NK-92 (cell line): ENCODE data around the gene EYA2.

Experiments used
- DNase-seq: peaks from one replicate; lab custom pipeline; 2025; ENCODE audit not compliant: unreplicated experiment; lab: John Stamatoyannopoulos, UW

The EYA2 gene

DNA sequence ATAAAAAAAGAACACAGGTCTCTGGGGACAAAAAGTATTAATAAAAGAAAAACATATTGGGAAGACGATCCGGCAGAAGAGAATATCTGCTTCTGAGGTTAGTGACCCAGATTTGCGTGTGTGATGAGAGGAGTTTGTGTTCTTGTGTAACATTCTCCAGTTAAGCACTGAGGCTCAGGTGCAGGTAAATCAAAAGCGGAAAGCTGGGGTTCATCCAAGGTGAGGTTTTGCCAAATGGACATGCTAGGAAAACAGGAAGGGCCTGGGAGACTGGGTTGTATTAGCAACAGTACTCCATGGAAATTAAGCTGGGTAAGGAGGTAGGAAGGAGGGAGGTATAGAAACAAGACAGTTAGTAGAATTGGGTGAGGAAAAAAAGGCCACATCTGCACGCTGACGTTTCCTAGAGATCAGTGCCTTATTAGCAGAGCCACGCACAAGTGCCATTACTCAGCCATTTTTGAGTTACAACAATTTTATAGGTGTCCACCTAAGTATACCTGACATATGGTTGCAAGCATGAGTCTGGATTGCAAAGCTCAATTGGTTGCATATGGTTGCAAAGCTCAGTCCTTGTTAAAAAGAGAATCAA lies 322.3 kb downstream of the EYA2 start:
- no peak for DNase-seq

DNA sequence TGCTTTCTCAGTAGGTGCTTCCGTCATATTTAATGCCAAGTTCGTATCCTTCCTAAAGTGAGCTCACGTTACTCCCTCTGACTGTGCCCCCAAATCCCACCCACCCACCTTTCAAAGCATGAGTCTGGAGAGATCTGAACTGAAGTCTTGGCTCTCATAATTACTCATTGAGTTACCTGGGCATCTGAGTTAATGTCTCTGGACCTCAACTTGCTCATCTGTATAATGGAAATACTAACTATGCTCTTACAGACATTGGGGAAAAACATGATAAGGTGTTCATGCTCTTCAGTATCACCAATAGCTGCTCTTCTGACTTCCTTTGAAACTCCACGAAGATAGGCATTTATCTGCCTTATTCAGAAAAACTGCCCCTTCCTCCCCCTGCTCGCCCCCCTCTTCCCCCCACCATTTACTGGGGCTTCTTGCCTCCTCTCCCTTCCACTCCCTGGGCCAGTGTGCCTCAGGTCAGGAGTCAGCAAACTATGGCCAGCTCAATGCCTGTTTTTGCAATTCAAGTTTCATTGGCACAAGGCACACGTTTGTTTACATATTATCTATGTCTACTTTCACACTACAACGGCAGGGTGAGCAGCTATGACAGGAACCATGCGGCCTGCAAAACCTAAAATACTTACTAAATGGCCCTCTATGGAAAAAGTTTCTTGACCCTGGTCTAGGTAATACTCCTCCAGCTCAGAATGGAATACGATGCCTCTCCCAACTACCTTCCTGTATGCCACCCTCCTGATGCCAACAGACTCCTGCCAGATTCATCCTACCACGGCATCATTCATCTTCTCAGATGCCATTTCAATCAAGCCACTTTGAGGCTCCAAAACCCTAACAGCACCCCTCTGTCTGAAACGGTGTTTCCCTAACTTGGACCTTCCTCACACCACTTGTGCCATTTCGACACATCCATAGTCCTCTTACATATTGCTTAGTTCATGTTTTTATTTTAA lies 323.1 kb downstream of the EYA2 start:
- DNase-seq, result no peak

DNA sequence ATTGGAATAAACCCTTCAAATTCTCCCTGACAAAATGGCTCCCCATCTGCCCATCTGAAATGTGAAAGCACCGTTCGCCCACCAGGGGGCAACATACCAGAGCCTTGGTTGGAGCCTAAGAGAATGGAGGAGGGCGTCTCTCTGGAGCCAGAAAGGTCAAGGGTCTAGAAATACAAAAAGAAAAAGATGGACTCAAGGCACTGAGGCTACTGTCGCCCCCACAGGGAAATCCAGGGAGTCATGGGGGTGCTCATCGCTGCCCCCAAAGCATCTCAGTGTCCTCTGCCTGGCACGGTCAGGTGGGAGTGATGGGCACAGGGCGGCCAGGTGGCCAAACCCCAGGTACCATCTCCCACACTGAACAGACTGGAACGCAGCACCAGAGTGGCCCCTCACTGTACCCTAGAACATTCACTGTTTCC lies 325.5 kb downstream of the EYA2 start:
- no peak for DNase-seq

DNA sequence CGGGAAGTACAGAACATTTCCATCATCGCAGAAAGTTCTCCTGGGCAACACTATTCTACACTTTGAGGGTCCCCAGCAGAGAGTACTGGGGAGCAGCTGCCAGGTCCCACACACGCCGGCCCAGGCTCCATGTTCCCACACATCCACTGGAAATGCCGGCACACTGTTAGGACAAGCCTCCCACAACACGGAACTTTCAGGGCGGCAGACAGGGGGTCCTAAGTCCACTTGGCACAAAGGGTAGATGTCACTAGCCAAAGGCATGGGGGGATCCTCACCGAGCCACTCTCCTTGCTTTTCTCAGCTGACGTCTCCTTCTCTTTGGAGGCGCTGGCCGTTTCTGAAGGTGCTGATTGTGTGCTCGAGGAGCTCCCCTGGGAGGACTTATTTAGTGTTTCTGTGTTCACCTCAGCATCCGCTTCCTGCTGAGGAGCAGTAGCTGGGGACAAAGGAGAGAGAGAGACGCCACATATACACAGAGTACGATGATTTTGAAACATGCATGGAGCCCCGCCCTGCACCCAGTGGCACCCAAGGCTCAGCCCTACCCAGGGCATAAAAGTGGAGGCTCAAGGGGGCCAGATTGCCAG lies 326.5 kb downstream of the EYA2 start:
- no peak for DNase-seq

DNA sequence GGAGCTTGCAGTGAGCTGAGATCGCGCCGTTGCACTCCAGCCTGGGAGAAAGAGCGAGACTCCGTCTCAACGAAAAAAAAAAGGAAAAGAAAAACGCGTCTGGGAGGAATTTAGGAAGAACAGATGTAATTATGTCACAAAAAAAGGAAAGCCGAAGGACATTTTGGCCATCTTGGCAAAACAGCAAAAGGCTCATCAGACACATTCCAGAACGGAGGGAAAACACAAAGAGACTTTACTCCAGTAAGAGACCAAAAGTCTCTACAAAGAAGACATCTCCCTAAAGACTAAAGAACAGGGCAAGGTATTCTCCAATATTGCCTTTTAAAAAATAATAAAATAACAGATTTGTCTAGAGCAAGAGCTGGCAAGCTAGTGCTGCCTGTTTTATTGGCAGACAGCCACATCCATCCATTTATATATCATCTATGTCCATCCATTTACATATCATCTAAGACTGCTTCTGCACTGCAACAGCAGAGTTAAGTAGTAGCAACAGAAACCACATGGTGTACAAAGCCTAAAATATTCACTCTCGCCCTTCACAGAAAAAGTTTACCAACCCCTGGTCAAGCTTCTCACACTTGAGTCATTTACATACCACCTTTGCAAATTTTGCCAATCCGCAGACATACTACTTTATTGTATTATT lies 328.0 kb downstream of the EYA2 start:
- no peak for DNase-seq

DNA sequence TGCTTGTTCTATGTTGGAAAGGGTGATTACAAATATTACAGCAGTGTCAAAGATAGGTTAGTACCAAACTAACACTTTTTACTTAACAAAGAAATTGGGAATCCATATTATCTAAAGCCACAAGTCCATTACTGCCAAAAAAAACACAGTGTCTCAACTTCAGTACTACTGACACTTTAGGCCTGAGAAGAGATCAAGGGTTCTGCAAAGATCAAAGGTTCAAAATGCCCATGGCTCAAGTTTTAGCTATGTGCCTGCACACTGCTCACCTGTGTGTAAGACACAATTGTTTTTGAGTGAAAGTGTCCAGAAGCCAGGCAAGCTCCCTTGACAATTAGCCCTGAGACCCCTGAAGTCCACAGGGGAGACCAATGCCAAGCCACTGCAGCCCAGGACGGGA lies 329.3 kb downstream of the EYA2 start:
- no peak for DNase-seq

DNA sequence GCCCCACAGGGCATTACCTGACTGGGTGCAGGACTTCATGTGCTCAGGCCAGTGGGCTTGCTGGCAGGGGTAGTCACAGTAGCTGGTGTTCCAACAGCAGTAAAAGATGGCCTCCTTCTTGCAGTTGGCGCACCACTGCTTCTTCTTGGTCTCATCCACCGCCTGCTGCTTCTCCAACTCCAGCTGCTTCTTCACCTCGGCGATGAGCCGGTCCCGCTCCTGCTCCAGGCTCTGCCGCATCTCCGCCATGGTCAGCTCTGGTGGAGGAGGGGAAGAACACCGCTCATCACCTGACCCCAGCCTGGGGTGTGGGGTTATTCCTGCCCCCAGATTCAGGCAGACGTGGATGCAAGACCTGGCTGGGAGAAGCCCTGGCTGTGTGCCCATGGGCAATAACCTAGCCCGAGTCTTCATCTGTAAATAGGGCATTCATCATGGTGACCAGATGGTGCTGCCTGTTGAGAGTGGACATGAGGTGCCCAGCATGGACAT lies 329.7 kb downstream of the EYA2 start:
- no peak for DNase-seq

DNA sequence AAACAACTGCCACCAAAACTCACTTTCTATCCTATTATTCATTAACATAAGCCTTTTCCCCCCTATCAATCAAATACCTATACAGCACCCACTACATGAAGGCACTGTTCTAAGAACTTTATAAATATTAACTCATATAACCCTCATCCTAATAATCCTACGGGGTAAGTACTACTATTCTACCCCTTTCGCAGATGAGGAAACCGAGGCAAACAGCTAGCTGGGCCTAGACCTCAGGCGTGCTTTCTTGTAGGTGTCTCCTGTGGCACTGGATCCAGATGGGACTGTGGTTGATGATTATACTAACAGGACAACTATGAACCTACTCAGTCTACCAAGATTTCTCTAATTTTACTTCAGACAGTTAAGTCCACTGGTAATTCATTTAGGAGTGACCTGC lies 330.2 kb downstream of the EYA2 start:
- DNase-seq, result no peak

DNA sequence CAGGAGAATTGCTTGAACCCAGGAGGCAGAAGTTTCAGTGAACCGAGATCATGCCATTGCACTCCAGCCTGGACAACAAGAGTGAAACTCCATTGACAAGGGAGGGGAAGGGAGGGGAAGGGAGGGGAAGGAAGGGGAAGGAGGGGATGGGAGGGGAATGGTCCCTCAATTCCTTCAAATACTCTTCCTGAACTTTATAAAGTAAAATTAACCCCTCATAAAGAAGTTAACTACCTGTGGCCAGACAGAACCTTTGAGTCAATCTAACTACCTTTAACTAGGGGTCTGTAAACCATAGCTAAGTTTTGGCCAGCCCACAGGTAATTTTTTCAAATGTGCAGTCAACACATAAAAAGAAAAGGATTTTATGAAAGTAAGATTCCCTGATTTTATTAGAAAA lies 330.8 kb downstream of the EYA2 start:
- no peak for DNase-seq

DNA sequence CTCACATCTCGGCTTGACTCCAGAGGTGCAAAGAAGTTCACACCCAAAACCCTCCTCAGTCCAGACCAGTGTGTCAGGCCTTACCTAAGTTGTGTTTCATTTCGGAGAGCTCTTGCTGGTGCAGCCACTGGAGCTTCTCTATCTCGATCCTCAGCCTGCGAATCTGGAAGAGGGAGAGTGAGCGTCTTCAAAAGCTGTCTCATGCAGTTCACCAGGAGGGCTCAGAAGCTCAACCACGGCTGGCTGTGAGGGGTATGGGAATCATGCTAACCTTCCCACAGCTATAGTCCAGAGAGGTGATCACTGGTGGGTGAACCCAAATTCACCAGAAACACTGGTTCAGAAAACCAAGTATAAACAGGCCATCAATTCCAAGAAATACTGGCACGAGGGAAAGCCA lies 332.5 kb downstream of the EYA2 start:
- no peak for DNase-seq

DNA sequence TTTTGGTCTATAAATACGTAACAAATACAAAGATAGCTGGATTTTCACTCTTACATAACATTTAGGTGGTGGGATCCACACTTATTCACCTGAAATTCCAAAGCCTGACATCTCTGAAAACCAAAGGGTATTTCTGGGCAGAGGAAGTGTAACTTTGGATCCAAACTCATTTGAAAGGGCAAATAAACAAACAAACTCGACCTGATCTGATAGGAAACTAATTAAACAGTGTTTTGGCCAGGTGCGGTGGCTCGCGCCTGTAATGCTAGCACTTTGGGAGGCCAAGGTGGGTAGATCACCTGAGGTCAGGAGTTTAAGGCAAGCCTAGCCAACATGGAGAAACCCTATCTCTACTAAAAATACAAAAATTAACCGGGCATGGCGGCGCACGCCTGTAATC lies 332.9 kb downstream of the EYA2 start:
- no peak for DNase-seq

DNA sequence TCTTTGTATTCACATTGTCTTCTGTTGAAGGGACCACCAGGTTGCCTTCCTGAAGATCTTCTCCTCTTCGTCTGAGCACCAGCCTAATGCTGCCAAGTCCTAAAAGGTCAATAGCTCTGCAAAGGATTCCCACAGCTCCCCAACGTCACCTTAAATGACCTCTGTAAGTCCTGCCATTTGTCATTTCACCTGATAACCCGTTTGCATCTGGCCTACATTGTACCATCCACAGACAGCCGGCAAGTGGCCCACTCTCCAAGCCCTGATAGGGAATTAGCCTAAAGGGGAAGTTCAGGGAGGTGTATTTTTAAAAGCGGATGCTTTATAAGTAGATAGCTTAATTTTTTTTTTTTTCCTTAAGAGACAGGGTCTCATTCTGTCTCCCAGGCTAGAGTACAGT lies 334.0 kb downstream of the EYA2 start:
- no peak for DNase-seq

DNA sequence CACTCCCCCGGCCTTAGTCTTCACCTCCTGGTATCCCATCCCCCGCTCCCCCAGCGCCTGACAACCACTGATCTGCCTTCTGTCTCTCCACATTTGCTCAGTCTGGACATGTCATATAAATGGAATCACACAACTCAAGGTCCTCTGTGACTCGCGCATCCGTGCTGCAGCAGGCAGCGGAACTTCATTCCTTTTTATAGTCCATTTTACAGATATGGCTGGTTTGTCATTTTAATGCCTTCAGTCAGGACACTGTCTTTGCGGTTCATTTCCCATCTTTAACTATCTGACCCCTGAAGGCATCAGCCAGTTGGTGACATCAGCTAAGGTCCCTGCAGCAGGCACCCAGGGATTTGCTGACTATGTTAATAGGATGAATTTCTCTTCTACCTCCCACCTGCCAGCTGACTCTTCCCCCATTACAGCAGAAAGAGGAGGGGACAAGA lies 336.2 kb downstream of the EYA2 start:
- no peak for DNase-seq

DNA sequence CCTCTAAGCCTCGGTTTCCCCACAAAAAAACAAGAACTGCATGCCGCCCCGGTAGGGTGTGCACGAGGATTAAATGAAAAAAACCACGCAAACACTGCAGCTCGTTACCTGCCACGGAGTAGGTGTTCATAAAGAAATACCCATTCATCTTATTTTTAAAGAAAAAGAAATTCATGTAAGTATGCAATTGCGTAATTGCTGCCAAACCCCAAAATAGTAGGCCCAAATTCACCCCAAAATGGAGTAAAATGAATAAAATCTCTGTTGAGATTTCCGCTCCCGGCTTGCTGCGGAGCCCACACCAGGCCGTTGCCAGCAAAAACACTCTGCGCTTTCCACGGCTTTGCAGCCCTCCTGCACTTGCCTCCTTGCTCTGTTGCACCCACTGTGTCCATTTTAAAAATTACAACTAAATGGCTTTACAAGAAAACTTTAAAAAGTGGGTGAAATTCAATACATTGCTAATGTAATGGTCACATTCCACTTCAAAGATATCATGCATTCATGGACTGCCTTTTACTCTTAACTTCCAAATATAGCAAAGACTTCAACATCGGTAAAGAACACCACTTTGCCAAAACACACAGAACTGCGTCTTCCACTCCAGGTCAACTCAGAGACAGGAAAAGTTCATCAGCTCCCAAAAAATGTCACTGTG lies 336.9 kb downstream of the EYA2 start:
- no peak for DNase-seq

DNA sequence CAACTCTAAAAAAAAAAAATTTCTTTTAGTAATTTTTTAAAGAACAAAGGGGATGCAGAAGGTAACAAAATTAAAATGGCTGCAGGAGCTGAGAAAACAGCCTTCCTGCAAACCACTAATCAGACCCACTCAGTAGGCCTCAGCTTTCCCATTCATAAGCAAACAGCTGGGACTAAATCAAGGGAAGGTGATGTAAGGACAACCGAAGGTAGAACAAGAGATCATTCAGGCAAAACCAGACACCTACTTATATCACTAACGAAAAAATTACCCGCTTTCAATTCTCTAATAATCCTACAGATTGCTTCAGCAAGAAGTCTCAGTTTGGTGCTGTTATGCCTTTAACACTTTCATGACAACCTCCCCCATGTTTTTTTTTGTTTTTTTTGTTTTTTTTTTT lies 337.9 kb downstream of the EYA2 start:
- no peak for DNase-seq

DNA sequence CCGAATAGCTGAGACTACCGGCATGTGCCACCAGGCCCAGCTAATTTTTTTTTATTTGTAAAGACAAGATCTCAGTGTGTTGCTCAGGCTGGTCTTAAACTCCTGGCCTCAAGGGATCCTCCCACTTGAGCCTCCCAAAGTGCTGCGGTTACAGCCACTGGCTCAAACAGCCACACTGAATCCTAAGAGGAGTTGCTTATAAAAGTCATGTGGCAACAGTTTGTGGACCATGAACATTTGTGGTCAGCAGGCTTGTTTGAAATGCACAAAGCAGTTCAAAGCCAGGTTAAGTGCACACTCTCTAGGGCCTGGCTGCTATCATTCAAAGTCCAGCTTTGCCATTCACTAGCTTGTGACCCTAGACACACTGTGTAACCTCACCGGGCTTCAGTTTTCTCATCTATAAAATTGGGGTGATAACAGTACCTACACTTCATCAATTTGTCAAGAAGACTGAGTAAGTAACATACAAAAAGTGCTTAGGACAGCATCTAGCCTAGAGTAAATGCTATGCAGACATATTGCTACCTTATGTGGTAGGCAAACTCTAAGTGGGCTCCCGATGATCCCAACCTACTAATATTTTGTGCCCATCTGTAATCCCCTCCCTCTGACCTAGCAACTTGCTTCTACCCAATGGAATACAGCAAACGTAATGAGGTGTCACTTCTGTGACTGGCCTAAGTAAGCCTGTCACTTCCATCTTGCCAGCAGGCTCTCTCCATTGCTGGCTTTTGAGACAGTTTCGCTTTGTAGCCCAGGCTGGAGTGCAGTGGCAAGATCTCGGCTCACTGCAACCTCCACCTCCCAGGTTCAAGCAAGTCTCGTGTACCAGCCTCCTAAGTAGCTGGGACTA lies 338.9 kb downstream of the EYA2 start:
- no peak for DNase-seq

DNA sequence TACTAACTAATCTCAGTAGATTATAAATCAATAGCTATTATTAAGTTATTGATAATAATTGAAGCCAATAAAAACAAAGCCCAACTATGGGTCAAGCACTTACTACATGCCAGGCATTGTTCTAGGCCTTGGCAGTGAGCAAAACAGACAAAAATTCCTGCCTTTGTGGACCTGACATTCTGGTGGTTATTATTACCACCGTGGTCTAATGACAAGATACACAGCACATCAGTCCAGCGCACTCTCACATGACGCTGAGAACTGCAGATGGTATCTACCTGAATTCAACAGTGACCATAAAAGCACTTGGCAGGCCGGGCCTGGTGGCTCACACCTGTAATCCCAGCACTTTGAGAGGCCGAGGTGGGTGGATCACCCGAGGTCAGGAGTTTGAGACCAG lies 340.5 kb downstream of the EYA2 start:
- no peak for DNase-seq

DNA sequence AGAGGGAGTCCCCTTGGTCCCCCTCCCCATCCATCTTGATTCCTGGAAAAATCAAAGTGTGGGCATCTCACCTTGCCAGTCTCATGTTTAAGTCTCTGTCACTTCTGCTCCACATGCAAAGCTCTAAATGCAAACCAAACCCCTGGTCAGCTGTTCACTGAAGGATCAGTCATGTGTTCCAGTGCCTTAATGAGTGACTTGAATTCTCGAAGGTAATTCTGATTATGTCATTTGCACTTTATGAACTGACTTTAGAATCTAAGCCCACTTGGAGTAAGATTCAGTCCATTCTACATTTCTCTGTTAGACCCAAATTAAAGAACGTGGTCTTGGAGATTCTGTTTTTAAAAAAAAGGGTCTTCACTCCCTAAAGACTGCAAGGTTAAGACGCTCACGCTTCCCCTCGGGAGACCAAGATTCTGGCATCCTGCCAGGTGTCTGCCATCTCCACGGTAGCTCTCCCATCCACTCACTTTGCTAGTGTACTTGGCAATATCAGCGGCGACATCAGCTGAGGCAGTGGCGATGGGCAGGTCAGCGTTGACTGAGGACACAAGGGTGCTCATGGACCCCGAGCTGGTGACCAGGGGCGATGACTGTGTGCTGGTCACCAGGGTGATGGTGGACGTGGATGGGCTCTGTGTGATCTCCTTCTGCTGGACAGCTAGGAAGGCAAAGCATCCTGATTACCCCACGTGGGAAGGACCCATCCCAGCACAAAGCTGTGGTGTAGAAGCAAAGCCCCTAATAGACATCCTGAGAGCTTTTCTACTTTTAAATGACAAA lies 341.4 kb downstream of the EYA2 start:
- no peak for DNase-seq

DNA sequence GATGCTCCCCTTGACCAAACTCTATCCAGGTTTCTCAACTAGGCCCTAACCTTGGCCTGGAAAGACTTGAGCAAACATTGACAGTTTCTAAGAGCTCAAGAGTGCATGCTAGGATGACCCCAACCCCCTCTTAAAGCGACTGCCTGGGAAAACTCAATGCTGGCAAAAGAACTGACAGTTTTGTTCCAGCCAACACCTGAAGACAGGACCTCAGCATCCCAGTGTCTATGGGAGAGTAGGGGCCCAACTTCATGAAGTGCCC lies 341.9 kb downstream of the EYA2 start:
- no peak for DNase-seq

DNA sequence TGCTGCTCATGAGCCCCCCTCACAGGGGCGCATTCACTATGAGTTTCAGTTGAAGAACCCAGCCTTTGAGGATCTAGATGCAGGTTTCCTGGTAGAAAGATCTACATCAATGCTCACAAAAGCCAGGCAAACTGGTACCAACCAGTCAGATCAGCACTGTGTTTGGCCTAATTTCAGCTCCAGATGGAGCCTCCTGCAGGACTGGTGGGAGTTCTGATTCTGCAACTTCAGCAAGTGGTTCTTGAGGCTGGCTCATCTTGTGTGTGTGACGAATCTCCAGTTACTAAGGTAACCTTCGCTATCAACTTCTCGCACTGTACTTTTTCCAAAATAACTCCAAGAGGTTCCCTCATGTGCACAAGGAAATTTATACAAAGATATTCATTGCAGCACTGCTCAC lies 343.1 kb downstream of the EYA2 start:
- no peak for DNase-seq
